ENCODE results near the gene ZFAND2A. TPM values are rescaled to one million over a fixed set of nuclear protein-coding genes. Genes with fewer than 3 reads are reported as not detected.
"Not testable (repeated sequence)": the region's sequence is repeated elsewhere in the genome, so short reads cannot be mapped to it uniquely, and the experiment has no call there.

ZFAND2A gene
- polyA plus RNA-seq (2013) = 36.9 TPM

GRCh38 chr7:1159891-1160669 lies at the start of gene ZFAND2A:
Gene ZFAND2A (minus strand): TSS chr7:1160196. CDS start chr7:1158212, 1,984 bp downstream.
- POLR2A ChIA-PET = interaction anchor here (0.5 kb wide), 1 partner anchor 22 kb away, joined by 3 read pairs; a partner anchor contains a TSS
- no peaks in the 10 kb centered on the region for H3K9me3 ChIP-seq (ENCODE audit: control extremely low read depth in 1 of 5, control insufficient read depth in 4 of 5, insufficient read depth in 2 of 5, low read depth in 1 of 5, low read length in 4 of 5)
- CTCF ChIA-PET = interaction anchor here (0.9 to 3.1 kb wide), 2 partner anchors 15 to 17 kb away, joined by 3 to 12 read pairs; no protein-coding TSS in a partner anchor
- peak within 1 kb of the TSS; percentile 76 to 100 (median 98) for H3K4me3 ChIP-seq (ENCODE audit: control insufficient read depth in 1 of 7, extremely low read depth in 1 of 7, insufficient read depth in 4 of 7, low read depth in 2 of 7, low read length in 6 of 7)
- H3K4me1 ChIP-seq (ENCODE audit: control extremely low read depth in 1 of 4, control insufficient read depth in 4 of 4, insufficient read depth in 4 of 4, low read length in 3 of 4) = peaks cover 4 to 25% (median 20%) of the 10 kb centered on the region in 4 experiments
- H3K27ac ChIP-seq (ENCODE audit: insufficient read depth in 1 of 2, low read depth in 1 of 2, low read length in 2 of 2, poor library complexity in 1 of 2, severe bottlenecking in 2 of 2) = peak within 1 kb of the TSS; percentile 95 to 97
- H3K27me3 ChIP-seq (replicated peaks in 2 of 5; ENCODE audit: control insufficient read depth in 4 of 5, insufficient read depth in 5 of 5, low read length in 4 of 5) = no peaks in the 10 kb centered on the region
- H3K36me3 ChIP-seq (ENCODE audit: control insufficient read depth in 4 of 4, insufficient read depth in 4 of 4, low read length in 3 of 4) = peaks cover 6 to 39% (median 26%) of the 10 kb centered on the region in 4 experiments
- WGBS (ENCODE audit: insufficient coverage) = 0% methylated on average over 82 of the region's 83 CpGs
- DNase-seq = peak; percentile 97 to 98 (median 98)

- no peak for DNase-seq
- H3K36me3 ChIP-seq (ENCODE audit: control insufficient read depth in 4 of 4, insufficient read depth in 4 of 4, low read length in 3 of 4) = no peaks in the 10 kb centered on the region
- no peak overlapping the region for H3K4me3 ChIP-seq (ENCODE audit: control insufficient read depth in 1 of 7, extremely low read depth in 1 of 7, insufficient read depth in 4 of 7, low read depth in 2 of 7, low read length in 6 of 7)
- no peaks in the 10 kb centered on the region for H3K4me1 ChIP-seq (ENCODE audit: control extremely low read depth in 1 of 4, control insufficient read depth in 4 of 4, insufficient read depth in 4 of 4, low read length in 3 of 4)
- ChIA-PET POLR2A (no interaction called here), CTCF (interaction anchor here (3.3 kb wide), 1 partner anchor 16 kb away, joined by 11 read pairs; no protein-coding TSS in a partner anchor)
- no peak overlapping the region for H3K27ac ChIP-seq (ENCODE audit: insufficient read depth in 1 of 2, low read depth in 1 of 2, low read length in 2 of 2, poor library complexity in 1 of 2, severe bottlenecking in 2 of 2)
- 86% methylated on average over 14 of the region's 14 CpGs for WGBS (ENCODE audit: insufficient coverage)
- H3K27me3 ChIP-seq (replicated peaks in 2 of 5; ENCODE audit: control insufficient read depth in 4 of 5, insufficient read depth in 5 of 5, low read length in 4 of 5) = peaks cover 0 to 55% (median 22%) of the 10 kb centered on the region in 5 experiments
- no peaks in the 10 kb centered on the region for H3K9me3 ChIP-seq (ENCODE audit: control extremely low read depth in 1 of 5, control insufficient read depth in 4 of 5, insufficient read depth in 2 of 5, low read depth in 1 of 5, low read length in 4 of 5)
These were observed 49.1 kb upstream of the ZFAND2A start for GRCh38 chr7:1209097-1209496.

GRCh38 chr7:1205742-1206141 lies 45.7 kb upstream of the ZFAND2A start:
- H3K9me3 ChIP-seq (ENCODE audit: control extremely low read depth in 1 of 5, control insufficient read depth in 4 of 5, insufficient read depth in 2 of 5, low read depth in 1 of 5, low read length in 4 of 5); H3K36me3 ChIP-seq (ENCODE audit: control insufficient read depth in 4 of 4, insufficient read depth in 4 of 4, low read length in 3 of 4); H3K27ac ChIP-seq (ENCODE audit: insufficient read depth in 1 of 2, low read depth in 1 of 2, low read length in 2 of 2, poor library complexity in 1 of 2, severe bottlenecking in 2 of 2); H3K4me3 ChIP-seq (ENCODE audit: control insufficient read depth in 1 of 7, extremely low read depth in 1 of 7, insufficient read depth in 4 of 7, low read depth in 2 of 7, low read length in 6 of 7); CTCF ChIA-PET; H3K4me1 ChIP-seq (ENCODE audit: control extremely low read depth in 1 of 4, control insufficient read depth in 4 of 4, insufficient read depth in 4 of 4, low read length in 3 of 4); POLR2A ChIA-PET; DNase-seq: not testable (repeated sequence)
- WGBS (ENCODE audit: insufficient coverage) = 93% methylated on average over 3 of the region's 7 CpGs
- H3K27me3 ChIP-seq (replicated peaks in 2 of 5; ENCODE audit: control insufficient read depth in 4 of 5, insufficient read depth in 5 of 5, low read length in 4 of 5) = peaks cover 0 to 35% (median 12%) of the 10 kb centered on the region in 5 experiments

DNA sequence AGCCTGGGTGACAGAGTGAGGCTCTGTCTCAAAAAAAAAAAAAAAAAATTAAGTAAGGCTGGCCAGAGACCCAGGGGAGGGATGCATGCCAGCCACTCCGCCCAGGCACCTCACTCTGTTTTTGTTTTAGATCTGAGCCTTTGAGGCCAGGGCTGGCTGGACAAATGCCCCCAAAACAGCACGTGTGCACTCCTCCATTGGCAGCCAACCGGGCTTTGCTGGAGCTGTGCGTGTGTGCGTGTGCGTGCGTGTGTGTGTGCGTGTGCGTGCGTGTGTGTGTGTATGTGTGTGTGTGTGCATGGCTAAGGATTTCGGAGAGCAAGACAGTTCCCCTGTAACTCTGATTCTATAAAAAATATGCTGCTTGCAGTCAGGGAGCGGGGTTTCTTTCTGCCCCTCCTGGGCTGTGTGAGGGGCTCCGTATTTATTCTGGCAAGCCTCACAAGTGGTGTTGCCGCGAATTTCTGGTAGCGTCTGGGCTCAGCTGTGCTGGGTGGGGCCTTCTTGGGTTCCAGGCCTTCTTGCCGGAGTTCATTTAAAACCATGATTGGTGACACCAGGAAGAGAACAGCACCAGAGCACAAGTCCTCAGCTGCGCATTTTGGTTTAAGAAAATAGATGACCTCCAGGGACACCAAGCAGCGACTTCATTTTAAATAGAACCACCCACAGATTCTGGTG lies 44.6 kb upstream of the ZFAND2A start:
- Histone ChIP-seq H3K27me3 (replicated peaks in 2 of 5; ENCODE audit: control insufficient read depth in 4 of 5, insufficient read depth in 5 of 5, low read length in 4 of 5) (peaks cover 0 to 31% (median 6%) of the 10 kb centered on the region in 5 experiments), H3K4me3 (ENCODE audit: control insufficient read depth in 1 of 7, extremely low read depth in 1 of 7, insufficient read depth in 4 of 7, low read depth in 2 of 7, low read length in 6 of 7) (no peak overlapping the region), H3K9me3 (ENCODE audit: control extremely low read depth in 1 of 5, control insufficient read depth in 4 of 5, insufficient read depth in 2 of 5, low read depth in 1 of 5, low read length in 4 of 5) (no peaks in the 10 kb centered on the region), H3K4me1 (ENCODE audit: control extremely low read depth in 1 of 4, control insufficient read depth in 4 of 4, insufficient read depth in 4 of 4, low read length in 3 of 4) (no peaks in the 10 kb centered on the region), H3K36me3 (ENCODE audit: control insufficient read depth in 4 of 4, insufficient read depth in 4 of 4, low read length in 3 of 4) (no peaks in the 10 kb centered on the region), H3K27ac (ENCODE audit: insufficient read depth in 1 of 2, low read depth in 1 of 2, low read length in 2 of 2, poor library complexity in 1 of 2, severe bottlenecking in 2 of 2) (no peak overlapping the region)
- CTCF ChIA-PET = no interaction called here
- POLR2A ChIA-PET = interaction anchor here (0.6 kb wide), 1 partner anchor 12 kb away, joined by 4 read pairs; no protein-coding TSS in a partner anchor
- 80% methylated on average over 7 of the region's 19 CpGs for WGBS (ENCODE audit: insufficient coverage)
- no peak for DNase-seq

DNA sequence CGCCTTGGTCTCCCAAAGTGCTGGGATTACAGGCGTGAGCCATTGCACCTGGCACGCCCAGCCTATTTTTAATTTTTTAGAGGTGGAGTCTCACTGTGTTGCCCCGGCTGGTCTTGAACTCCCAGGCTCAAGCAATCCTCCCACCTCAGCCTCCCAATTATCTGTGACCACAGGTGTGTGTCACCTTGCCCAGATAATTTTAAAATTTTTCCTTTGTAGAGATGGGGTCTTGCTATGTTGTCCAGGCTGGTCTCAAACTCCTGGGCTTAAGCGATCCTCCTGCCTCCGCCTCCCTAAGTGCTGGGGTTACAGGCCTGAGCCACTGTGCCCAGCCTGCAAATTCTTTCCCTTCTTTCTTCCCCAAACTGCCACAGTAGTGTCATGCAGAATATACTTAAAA lies 42.9 kb upstream of the ZFAND2A start:
- H3K27ac ChIP-seq (ENCODE audit: insufficient read depth in 1 of 2, low read depth in 1 of 2, low read length in 2 of 2, poor library complexity in 1 of 2, severe bottlenecking in 2 of 2); CTCF ChIA-PET; POLR2A ChIA-PET; H3K9me3 ChIP-seq (ENCODE audit: control extremely low read depth in 1 of 5, control insufficient read depth in 4 of 5, insufficient read depth in 2 of 5, low read depth in 1 of 5, low read length in 4 of 5); H3K4me1 ChIP-seq (ENCODE audit: control extremely low read depth in 1 of 4, control insufficient read depth in 4 of 4, insufficient read depth in 4 of 4, low read length in 3 of 4); DNase-seq; H3K4me3 ChIP-seq (ENCODE audit: control insufficient read depth in 1 of 7, extremely low read depth in 1 of 7, insufficient read depth in 4 of 7, low read depth in 2 of 7, low read length in 6 of 7); H3K36me3 ChIP-seq (ENCODE audit: control insufficient read depth in 4 of 4, insufficient read depth in 4 of 4, low read length in 3 of 4): not testable (repeated sequence)
- WGBS (ENCODE audit: insufficient coverage) = 100% methylated on average over 3 of the region's 6 CpGs
- H3K27me3 ChIP-seq (replicated peaks in 2 of 5; ENCODE audit: control insufficient read depth in 4 of 5, insufficient read depth in 5 of 5, low read length in 4 of 5) = peaks cover 0 to 18% (median 5%) of the 10 kb centered on the region in 5 experiments

GRCh38 chr7:1201916-1202315 lies 41.9 kb upstream of the ZFAND2A start:
- Histone ChIP-seq H3K4me3 (ENCODE audit: control insufficient read depth in 1 of 7, extremely low read depth in 1 of 7, insufficient read depth in 4 of 7, low read depth in 2 of 7, low read length in 6 of 7) (no peak overlapping the region), H3K27me3 (replicated peaks in 2 of 5; ENCODE audit: control insufficient read depth in 4 of 5, insufficient read depth in 5 of 5, low read length in 4 of 5) (peaks cover 0 to 18% (median 5%) of the 10 kb centered on the region in 5 experiments), H3K27ac (ENCODE audit: insufficient read depth in 1 of 2, low read depth in 1 of 2, low read length in 2 of 2, poor library complexity in 1 of 2, severe bottlenecking in 2 of 2) (no peak overlapping the region), H3K36me3 (ENCODE audit: control insufficient read depth in 4 of 4, insufficient read depth in 4 of 4, low read length in 3 of 4) (no peaks in the 10 kb centered on the region), H3K4me1 (ENCODE audit: control extremely low read depth in 1 of 4, control insufficient read depth in 4 of 4, insufficient read depth in 4 of 4, low read length in 3 of 4) (no peaks in the 10 kb centered on the region), H3K9me3 (ENCODE audit: control extremely low read depth in 1 of 5, control insufficient read depth in 4 of 5, insufficient read depth in 2 of 5, low read depth in 1 of 5, low read length in 4 of 5) (no peaks in the 10 kb centered on the region)
- DNase-seq = no peak
- POLR2A ChIA-PET = no interaction called here
- WGBS (ENCODE audit: insufficient coverage) = 92% methylated on average over 12 of the region's 15 CpGs
- CTCF ChIA-PET = no interaction called here

DNA sequence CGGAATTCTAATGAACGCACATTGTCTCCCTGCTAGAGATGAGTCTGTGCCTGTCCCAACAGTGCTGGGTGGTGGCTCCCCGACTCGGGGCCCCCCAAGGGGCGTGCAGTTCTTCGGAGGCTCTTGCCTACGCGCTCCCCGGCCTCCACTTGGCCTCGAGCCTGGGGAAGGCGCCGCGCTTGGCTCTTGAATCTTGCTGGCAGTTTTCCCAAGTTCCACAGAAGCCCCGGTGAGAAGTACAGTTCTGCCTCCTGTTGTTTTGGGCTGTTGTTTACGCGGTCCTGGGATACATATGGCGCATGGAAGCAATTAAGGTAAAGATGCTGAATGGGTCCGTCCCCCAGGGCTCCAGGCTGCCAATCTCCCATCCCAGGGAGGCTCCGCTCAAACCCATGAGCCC lies 40.0 kb upstream of the ZFAND2A start:
- Histone ChIP-seq H3K27ac (ENCODE audit: insufficient read depth in 1 of 2, low read depth in 1 of 2, low read length in 2 of 2, poor library complexity in 1 of 2, severe bottlenecking in 2 of 2) (no peak overlapping the region), H3K9me3 (ENCODE audit: control extremely low read depth in 1 of 5, control insufficient read depth in 4 of 5, insufficient read depth in 2 of 5, low read depth in 1 of 5, low read length in 4 of 5) (no peaks in the 10 kb centered on the region), H3K36me3 (ENCODE audit: control insufficient read depth in 4 of 4, insufficient read depth in 4 of 4, low read length in 3 of 4) (no peaks in the 10 kb centered on the region), H3K4me1 (ENCODE audit: control extremely low read depth in 1 of 4, control insufficient read depth in 4 of 4, insufficient read depth in 4 of 4, low read length in 3 of 4) (no peaks in the 10 kb centered on the region), H3K4me3 (ENCODE audit: control insufficient read depth in 1 of 7, extremely low read depth in 1 of 7, insufficient read depth in 4 of 7, low read depth in 2 of 7, low read length in 6 of 7) (no peak overlapping the region), H3K27me3 (replicated peaks in 2 of 5; ENCODE audit: control insufficient read depth in 4 of 5, insufficient read depth in 5 of 5, low read length in 4 of 5) (peaks cover 1 to 25% (median 5%) of the 10 kb centered on the region in 5 experiments)
- ChIA-PET CTCF (interaction anchor here (0.8 kb wide), 1 partner anchor 27 kb away, joined by 3 read pairs; no protein-coding TSS in a partner anchor), POLR2A (no interaction called here)
- no peak for DNase-seq
- WGBS (ENCODE audit: insufficient coverage) = 90% methylated on average over 19 of the region's 19 CpGs
